ENCODE measurements around the gene TBC1D3B. TPM values are rescaled to one million over a fixed set of nuclear protein-coding genes. Genes with fewer than 3 reads are reported as not detected.
A peak's percentile ranks its signal among the peaks of the same experiment; 100 is the strongest.

TBC1D3B gene
- polyA plus RNA-seq, 2 of the 4 experiments (the other 2 are of a cell fraction) = 1.5 to 5.6 TPM

GRCh38 chr17:36118477-36119353, 57.7 kb downstream of the TBC1D3B start:
- FAIRE-seq (no peak), DNase-seq (ENCODE audit: low read depth in 1 of 2, low spot score in 1 of 2) (peak in 1 of 2 experiments; percentile 19), ATAC-seq (peak; percentile 94 to 95)
- Histone ChIP-seq H3K9me3 (no peaks in the 10 kb centered on the region), H3K4me1 (no peaks in the 10 kb centered on the region), H3K4me3 (no peak overlapping the region), H3K4me2 (peak overlapping the region; percentile 38; the same call in 2 of the 3 replicates), H3K27ac (no peak overlapping the region)
- WGBS (ENCODE audit: missing lambda C conversion rate) = 37% methylated on average over 12 of the region's 12 CpGs
- ChIA-PET CTCF (interaction anchor here (0.6 to 4.0 kb wide), 10 partner anchors 8 to 365 kb away, joined by 3 to 14 read pairs (median 4); no protein-coding TSS in a partner anchor), POLR2A (no interaction called here)
- no peak for TF ChIP-seq FOXS1 (CRISPR knock-in tag; IDR thresholded peaks at IDR 0.05)
- TF ChIP-seq TP53 (CRISPR knock-in tag; IDR thresholded peaks at IDR 0.05) = no peak
- TF ChIP-seq HOXA7 (CRISPR knock-in tag; IDR thresholded peaks at IDR 0.05) = no peak
- no peak for TF ChIP-seq HEYL (CRISPR knock-in tag; IDR thresholded peaks at IDR 0.05)
- TF ChIP-seq, protein P1, sequence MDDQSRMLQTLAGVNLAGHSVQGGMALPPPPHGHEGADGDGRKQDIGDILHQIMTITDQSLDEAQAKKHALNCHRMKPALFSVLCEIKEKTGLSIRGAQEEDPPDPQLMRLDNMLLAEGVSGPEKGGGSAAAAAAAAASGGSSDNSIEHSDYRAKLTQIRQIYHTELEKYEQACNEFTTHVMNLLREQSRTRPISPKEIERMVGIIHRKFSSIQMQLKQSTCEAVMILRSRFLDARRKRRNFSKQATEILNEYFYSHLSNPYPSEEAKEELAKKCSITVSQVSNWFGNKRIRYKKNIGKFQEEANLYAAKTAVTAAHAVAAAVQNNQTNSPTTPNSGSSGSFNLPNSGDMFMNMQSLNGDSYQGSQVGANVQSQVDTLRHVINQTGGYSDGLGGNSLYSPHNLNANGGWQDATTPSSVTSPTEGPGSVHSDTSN (IDR thresholded peaks at IDR 0.05) = no peak
- TF ChIP-seq, protein P2, sequence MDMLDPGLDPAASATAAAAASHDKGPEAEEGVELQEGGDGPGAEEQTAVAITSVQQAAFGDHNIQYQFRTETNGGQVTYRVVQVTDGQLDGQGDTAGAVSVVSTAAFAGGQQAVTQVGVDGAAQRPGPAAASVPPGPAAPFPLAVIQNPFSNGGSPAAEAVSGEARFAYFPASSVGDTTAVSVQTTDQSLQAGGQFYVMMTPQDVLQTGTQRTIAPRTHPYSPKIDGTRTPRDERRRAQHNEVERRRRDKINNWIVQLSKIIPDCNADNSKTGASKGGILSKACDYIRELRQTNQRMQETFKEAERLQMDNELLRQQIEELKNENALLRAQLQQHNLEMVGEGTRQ (IDR thresholded peaks at IDR 0.05) = no peak
- TF ChIP-seq HMGXB4 (CRISPR knock-in tag; IDR thresholded peaks at IDR 0.05; ENCODE audit: borderline replicate concordance) = no peak
- TF ChIP-seq EP300 (IDR thresholded peaks at IDR 0.05) = no peak
- TF ChIP-seq, protein P3, sequence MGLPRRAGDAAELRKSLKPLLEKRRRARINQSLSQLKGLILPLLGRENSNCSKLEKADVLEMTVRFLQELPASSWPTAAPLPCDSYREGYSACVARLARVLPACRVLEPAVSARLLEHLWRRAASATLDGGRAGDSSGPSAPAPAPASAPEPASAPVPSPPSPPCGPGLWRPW (IDR thresholded peaks at IDR 0.05) = no peak
- TF ChIP-seq HDAC2 (IDR thresholded peaks at IDR 0.05) = no peak
- TF ChIP-seq MAZ (IDR thresholded peaks at IDR 0.05; ENCODE audit: borderline replicate concordance, low read depth, low read length) = no peak
- TF ChIP-seq CHD2 (IDR thresholded peaks at IDR 0.05; ENCODE audit: low read length, partially characterized antibody) = no peak

DNA sequence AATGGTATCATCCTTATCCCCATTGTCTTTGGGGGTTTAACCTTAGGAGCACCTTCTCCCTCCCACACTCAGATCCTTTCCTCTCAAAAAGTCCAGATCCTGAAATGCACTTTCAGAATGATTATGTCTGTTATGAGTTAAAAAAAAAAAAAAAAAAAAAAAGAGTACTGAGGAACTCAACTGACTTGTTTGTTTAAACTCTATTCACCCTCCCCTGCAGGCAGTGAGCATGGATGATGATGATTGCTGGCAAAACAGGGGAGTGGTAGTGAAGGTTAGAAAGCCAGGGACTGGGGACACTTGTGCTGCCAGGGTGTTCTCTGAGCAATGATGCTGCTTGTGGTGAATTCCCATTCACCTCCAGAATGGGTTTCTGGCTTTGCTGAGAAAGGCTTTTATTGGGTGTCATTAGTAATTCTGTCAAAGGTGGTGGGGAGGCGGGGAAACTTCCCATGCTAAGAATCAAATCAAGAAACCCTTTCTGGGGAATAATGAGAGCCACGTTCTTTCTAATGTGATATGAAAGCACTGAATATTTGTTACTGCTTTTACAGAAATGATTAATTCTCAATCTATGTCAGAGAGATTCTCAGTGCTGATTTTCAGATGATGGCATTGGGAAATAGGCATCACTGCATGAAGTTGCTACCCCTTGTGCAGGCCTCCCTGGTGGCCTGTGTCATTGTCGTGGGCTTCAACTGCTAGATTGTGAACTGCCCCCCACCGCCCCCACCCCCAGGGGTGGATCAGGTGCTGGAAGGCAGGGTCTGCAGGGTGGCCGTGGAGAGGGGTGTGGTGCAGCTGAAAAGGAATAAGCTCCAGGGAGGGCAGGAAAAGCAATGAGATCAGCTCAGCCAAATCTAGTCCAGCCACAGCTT, 58.7 kb downstream of the TBC1D3B start:
- FAIRE-seq = no peak
- ATAC-seq = no peak
- Histone ChIP-seq H3K9me3 (peaks cover 2% of the 10 kb centered on the region; the same call in 1 of the 3 replicates), H3K4me3 (no peak overlapping the region), H3K27ac (no peak overlapping the region), H3K4me1 (no peaks in the 10 kb centered on the region), H3K4me2 (no peak overlapping the region)
- POLR2A ChIA-PET = no interaction called here
- CTCF ChIA-PET = interaction anchor here (0.6 to 4.0 kb wide), 9 partner anchors 7 to 366 kb away, joined by 3 to 14 read pairs (median 3); no protein-coding TSS in a partner anchor
- DNase-seq (ENCODE audit: low read depth in 1 of 2, low spot score in 1 of 2) = no peak
- WGBS (ENCODE audit: missing lambda C conversion rate) = 27% methylated on average over 3 of the region's 5 CpGs
- TF ChIP-seq GATA3 (IDR thresholded peaks at IDR 0.05; ENCODE audit: borderline replicate concordance) (no peak), POLR2A (IDR thresholded peaks at IDR 0.05; ENCODE audit: low read length) (no peak), BHLHE40 (IDR thresholded peaks at IDR 0.05; ENCODE audit: low read depth, low read length) (no peak), REST (IDR thresholded peaks at IDR 0.05) (no peak), E2F6 (IDR thresholded peaks at IDR 0.05; ENCODE audit: borderline replicate concordance, low read depth) (no peak), KDM1A (IDR thresholded peaks at IDR 0.05; ENCODE audit: low read depth) (no peak), EHF (CRISPR knock-in tag; IDR thresholded peaks at IDR 0.05) (no peak), CTCF (IDR thresholded peaks at IDR 0.05) (no peak), ZC3H11A (IDR thresholded peaks at IDR 0.05) (no peak), JUNB (IDR thresholded peaks at IDR 0.05) (no peak), FOSB (CRISPR knock-in tag; IDR thresholded peaks at IDR 0.05) (no peak), ZSCAN20 (CRISPR knock-in tag; IDR thresholded peaks at IDR 0.05) (no peak), ZNF302 (CRISPR knock-in tag; IDR thresholded peaks at IDR 0.05) (no peak)

Measured in A549 (cell line).